MCF 10A (cell line): ENCODE data around the gene CYP26B1. TPM values are rescaled to one million over a fixed set of nuclear protein-coding genes. Genes with fewer than 3 reads are reported as not detected.

Experiments
- BruUV-seq: library from RNA; stranded (reverse); fragments of 400-500 nt; replicated peaks from 2 replicates; lab custom pipeline; 2021; lab: Mats Ljungman, UMichigan
- CTCF ChIA-PET: fragments of 300-600 bp; sonication (Branson Sonifier 250); formaldehyde crosslinking; extraction: SDS; loops from one replicate; lab custom pipeline; 2021; ENCODE audit warnings: antibody characterized with exemption, inconsistent platforms; lab: Yijun Ruan, JAX
- POLR2A ChIA-PET: fragments of 300-600, 350-650 bp; sonication (Branson Sonifier 250); formaldehyde crosslinking; extraction: SDS; loops from one replicate; lab custom pipeline; 2020; ENCODE audit warnings: antibody characterized with exemption, inconsistent platforms; lab: Yijun Ruan, JAX
- DNase-seq: peaks from one replicate; pipeline ENCODE4 v3.0.0-alpha.2; 2018; ENCODE audit not compliant: unreplicated experiment
- H3K27ac Mint-ChIP-seq: one replicate; pipeline ENCODE4 v1.8.0; 2022; ENCODE audit warnings: mild to moderate bottlenecking, low read depth, mixed read lengths; ENCODE audit not compliant: unreplicated experiment
- H3K27me3 Mint-ChIP-seq: one replicate; pipeline ENCODE4 v1.8.0; 2022; ENCODE audit warnings: mixed read lengths; ENCODE audit not compliant: insufficient read depth, unreplicated experiment
- H3K36me3 Mint-ChIP-seq: one replicate; pipeline ENCODE4 v1.8.0; 2022; ENCODE audit warnings: mild to moderate bottlenecking, moderate library complexity, mixed read lengths; ENCODE audit not compliant: insufficient read depth, unreplicated experiment
- H3K4me1 Mint-ChIP-seq: one replicate; pipeline ENCODE4 v1.8.0; 2022; ENCODE audit warnings: mixed read lengths; ENCODE audit not compliant: insufficient read depth, unreplicated experiment
- H3K4me3 Mint-ChIP-seq: one replicate; pipeline ENCODE4 v1.8.0; 2022; ENCODE audit warnings: mild to moderate bottlenecking, moderate library complexity, mixed read lengths; ENCODE audit not compliant: unreplicated experiment
- H3K9me3 Mint-ChIP-seq: one replicate; pipeline ENCODE4 v1.8.0; 2022; ENCODE audit warnings: mixed read lengths; ENCODE audit not compliant: unreplicated experiment
- intact Hi-C: fragments of 100-400 bp; cut with micrococcal nuclease; formaldehyde crosslinking; loops from 2 replicates; pipeline ENCODE4 v1.14.1; 2022
- total RNA-seq: library from RNA; stranded (reverse); gene quantifications from 2 replicates; pipeline ENCODE4 v1.2.3, GENCODE V29; 2022
- TF ChIP-seq, protein P1 (sequence below): fragments of 200-600 bp; IDR thresholded peaks from one replicate; pipeline ENCODE4 v1.8.0; 2022; ENCODE audit warnings: antibody characterized with exemption, mild to moderate bottlenecking; ENCODE audit not compliant: unreplicated experiment

CYP26B1 gene
- total RNA-seq, 1 experiment from 2014 or later: 14.1 TPM

DNA sequence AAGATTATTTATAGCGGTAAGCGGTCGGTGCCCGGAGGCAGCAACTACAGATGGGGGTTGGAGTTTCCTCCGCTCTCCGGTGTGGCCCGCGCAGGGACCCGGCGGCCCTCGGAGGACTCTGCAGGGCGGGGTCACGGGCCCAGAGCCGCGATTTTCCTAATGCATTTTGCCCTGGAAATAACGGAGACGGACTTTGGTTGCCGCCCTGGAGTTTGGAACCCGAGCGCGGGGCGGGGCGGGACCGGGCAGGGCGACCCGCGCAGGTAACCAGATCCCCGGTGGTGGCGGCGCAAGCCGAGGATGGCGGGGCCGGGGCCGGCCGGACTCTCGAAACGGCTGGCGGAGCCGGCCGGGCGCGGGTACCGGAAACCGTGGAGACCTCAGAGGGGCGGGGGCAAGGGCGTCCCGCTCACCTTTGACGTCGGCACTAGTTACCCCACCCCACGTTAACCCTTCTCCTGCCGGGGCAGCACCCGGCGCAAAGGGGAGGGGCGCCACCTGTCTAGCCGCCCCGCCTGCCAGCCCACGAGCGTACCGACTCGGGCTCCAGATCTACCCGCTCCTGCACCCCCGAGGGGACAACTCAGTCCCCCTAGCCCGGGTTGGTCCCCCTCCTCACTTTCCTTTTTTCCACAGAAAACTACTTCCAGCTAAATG lies 2.9 kb downstream of the CYP26B1 start:
- no TSS peak for BruUV-seq
- H3K27ac Mint-ChIP-seq: no peak overlapping the region
- H3K4me1 Mint-ChIP-seq: peaks cover 20% of the 10 kb centered on the region
- no peaks in the 10 kb centered on the region for H3K9me3 Mint-ChIP-seq
- H3K4me3 Mint-ChIP-seq: peak overlapping the region; percentile 95
- H3K36me3 Mint-ChIP-seq: no peaks in the 10 kb centered on the region
- intact Hi-C loops: loop anchor here (2.0 to 5.0 kb wide), 3 partner anchors 262 to 532 kb away; no protein-coding TSS in a partner anchor
- CTCF ChIA-PET: interaction anchor here (1.6 kb wide), 1 partner anchor 221 kb away, joined by 8 read pairs; no protein-coding TSS in a partner anchor
- TF ChIP-seq, protein P1, sequence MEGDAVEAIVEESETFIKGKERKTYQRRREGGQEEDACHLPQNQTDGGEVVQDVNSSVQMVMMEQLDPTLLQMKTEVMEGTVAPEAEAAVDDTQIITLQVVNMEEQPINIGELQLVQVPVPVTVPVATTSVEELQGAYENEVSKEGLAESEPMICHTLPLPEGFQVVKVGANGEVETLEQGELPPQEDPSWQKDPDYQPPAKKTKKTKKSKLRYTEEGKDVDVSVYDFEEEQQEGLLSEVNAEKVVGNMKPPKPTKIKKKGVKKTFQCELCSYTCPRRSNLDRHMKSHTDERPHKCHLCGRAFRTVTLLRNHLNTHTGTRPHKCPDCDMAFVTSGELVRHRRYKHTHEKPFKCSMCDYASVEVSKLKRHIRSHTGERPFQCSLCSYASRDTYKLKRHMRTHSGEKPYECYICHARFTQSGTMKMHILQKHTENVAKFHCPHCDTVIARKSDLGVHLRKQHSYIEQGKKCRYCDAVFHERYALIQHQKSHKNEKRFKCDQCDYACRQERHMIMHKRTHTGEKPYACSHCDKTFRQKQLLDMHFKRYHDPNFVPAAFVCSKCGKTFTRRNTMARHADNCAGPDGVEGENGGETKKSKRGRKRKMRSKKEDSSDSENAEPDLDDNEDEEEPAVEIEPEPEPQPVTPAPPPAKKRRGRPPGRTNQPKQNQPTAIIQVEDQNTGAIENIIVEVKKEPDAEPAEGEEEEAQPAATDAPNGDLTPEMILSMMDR: no peak
- DNase-seq: peak; percentile 81
- peaks cover 9% of the 10 kb centered on the region for H3K27me3 Mint-ChIP-seq
- POLR2A ChIA-PET: interaction anchor here (0.6 to 0.7 kb wide), 2 partner anchors 29 to 634 kb away, joined by 3 to 4 read pairs; no protein-coding TSS in a partner anchor

DNA sequence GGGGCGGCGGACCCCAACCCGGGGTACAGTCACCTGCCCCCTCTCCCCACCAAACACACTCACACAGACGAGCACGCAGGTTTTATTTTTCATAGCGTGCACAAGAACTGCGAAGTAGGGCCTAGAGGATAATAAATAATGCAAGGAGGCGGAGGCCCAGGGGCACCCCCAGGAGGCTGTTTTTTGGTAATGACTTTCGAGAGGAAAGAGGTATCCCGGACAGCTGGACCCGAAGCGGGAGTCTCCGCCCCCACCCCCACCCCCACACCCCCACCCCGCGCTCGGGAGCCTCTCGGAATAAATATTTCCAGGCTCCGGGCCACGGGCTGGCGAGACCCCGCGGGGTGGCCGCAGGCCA lies 3.4 kb downstream of the CYP26B1 start:
- intact Hi-C loops: loop anchor here (2.0 kb wide), 1 partner anchor 273 kb away; no protein-coding TSS in a partner anchor
- H3K36me3 Mint-ChIP-seq: no peaks in the 10 kb centered on the region
- CTCF ChIA-PET: interaction anchor here (1.6 kb wide), 1 partner anchor 220 kb away, joined by 8 read pairs; no protein-coding TSS in a partner anchor
- peak; percentile 15 for DNase-seq
- BruUV-seq: no TSS peak
- peaks cover 4% of the 10 kb centered on the region for H3K27me3 Mint-ChIP-seq
- H3K9me3 Mint-ChIP-seq: no peaks in the 10 kb centered on the region
- no peak overlapping the region for H3K27ac Mint-ChIP-seq
- peak overlapping the region; percentile 95 for H3K4me3 Mint-ChIP-seq
- TF ChIP-seq, protein P1: no peak
- peaks cover 15% of the 10 kb centered on the region for H3K4me1 Mint-ChIP-seq
- POLR2A ChIA-PET: no interaction called here

DNA sequence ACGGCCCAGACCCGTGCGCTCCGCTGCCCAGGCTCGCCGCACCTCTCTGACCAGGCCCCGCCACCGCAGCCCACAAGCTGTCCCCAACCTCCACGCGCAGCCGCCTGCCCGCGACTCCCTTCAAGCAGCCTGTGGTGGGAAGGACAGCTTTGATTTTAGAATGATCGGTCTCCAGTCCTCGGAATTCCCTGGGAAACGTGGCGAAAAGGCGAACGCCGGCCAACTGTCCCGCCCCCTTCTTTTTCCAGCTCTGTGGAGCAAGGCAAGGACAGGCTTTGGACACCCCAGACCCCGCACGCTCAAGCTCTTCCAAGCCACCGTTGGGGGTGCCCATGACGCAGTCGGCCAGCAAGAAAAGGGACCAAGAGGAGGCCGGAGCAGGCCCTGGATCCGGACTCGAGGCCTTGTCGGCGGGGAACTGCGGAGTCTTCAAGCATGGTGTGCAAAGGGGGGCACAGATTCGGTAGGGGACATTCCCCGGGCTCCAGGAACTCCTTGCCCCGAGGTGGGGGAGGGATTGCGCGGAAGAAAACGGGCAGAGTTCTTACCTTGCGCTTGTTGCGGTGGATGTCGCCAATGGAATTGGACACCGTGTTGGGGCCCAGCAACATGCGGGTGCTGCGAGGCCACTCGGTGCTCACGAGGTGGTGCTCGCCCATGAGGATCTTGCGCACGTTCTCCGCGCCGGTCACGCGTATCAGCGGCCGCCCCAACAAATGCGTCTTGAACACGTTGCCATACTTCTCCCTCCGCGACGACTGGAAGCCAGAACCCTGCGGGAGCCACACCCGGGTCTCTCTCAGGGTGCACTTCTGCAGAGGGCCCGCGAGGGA lies 4.0 kb downstream of the CYP26B1 start:
- peaks cover 9% of the 10 kb centered on the region for H3K4me1 Mint-ChIP-seq
- CTCF ChIA-PET: interaction anchor here (0.6 to 1.6 kb wide), 3 partner anchors 20 to 221 kb away, joined by 3 to 8 read pairs (median 4); no protein-coding TSS in a partner anchor
- DNase-seq: no peak
- TF ChIP-seq, protein P1: no peak
- peak overlapping the region; percentile 95 for H3K4me3 Mint-ChIP-seq
- no peaks in the 10 kb centered on the region for H3K36me3 Mint-ChIP-seq
- H3K27ac Mint-ChIP-seq: no peak overlapping the region
- intact Hi-C loops: loop anchor here (2.0 kb wide), 1 partner anchor 273 kb away; no protein-coding TSS in a partner anchor
- H3K27me3 Mint-ChIP-seq: no peaks in the 10 kb centered on the region
- TSS peak; percentile 77 for BruUV-seq
- no peaks in the 10 kb centered on the region for H3K9me3 Mint-ChIP-seq
- POLR2A ChIA-PET: interaction anchor here (0.6 kb wide), 1 partner anchor 180 kb away, joined by 4 read pairs; no protein-coding TSS in a partner anchor
